Erythroblast (primary cell): Measurements from ENCODE around the gene OSBPL5.

ENCODE experiments used
- GATA1 ChIP-seq: IDR thresholded peaks from 2 replicates; pipeline ENCODE4 v1.6.1; 2011; ENCODE audit warnings: low read depth, mild to moderate bottlenecking, control low read depth, low read length, moderate library complexity
- POLR2A ChIP-seq: IDR thresholded peaks from 2 replicates; pipeline ENCODE4 v1.6.1; 2011; ENCODE audit warnings: mild to moderate bottlenecking, low read length

DNA sequence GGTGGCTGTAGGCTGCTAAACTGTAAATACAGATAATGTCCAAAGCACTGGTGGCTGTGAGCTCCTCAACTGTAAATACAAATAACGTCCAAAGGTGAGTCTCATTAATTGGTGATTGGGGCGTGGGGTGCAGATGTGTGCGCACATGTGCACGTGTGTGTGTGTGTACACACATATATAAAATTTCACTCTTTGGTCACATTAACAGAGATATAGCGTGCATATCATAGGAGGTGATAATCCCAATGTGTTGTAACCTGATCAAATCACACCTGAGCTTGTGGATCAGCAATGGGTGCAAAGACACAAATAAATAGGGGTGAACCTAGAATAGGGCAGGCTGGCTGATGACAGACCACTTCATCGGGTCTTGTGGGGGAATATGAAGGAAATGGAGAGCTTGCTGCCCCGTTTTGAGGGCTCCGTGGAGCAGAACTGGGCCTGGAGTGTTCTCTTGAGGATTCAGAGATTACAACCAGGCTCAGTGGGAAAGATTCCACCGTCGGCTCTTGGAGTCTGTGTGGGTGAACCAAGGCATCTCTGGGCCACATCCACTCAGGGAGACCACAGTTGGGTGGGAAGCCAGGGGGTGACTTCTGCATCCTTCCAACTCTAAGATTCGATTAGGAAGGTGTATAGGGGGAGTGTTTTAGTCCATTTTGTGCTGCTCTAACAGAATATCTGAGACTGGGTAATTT is 24.9 kb upstream of the OSBPL5 start:
- TF ChIP-seq POLR2A (no peak), GATA1 (no peak)
